MM.1S (cell line): Measurements from ENCODE around the gene TNFAIP3.

ENCODE experiments used
- DNase-seq: peaks from one replicate; pipeline ENCODE4 v3.0.0-alpha.2; 2015
- H2AFZ ChIP-seq: fragments of 300-600 bp; sonication (generic); 2 replicates; pipeline ENCODE4 v1.6.0; 2016; ENCODE audit warnings: antibody characterized with exemption, low read length
- H3F3A ChIP-seq: fragments of 300-600 bp; sonication (generic); 2 replicates; pipeline ENCODE4 v1.6.1; 2016; ENCODE audit warnings: mild to moderate bottlenecking, antibody characterized with exemption, low read length, moderate library complexity, mixed read lengths; ENCODE audit not compliant: insufficient read depth
- H3K27ac ChIP-seq: fragments of 300-600 bp; sonication (generic); 2 replicates; pipeline ENCODE4 v1.5.1; 2016; ENCODE audit warnings: mild to moderate bottlenecking, low read length
- H3K27me3 ChIP-seq: fragments of 300-600 bp; sonication (generic); replicated peaks from 2 replicates; pipeline ENCODE4 v1.6.0; 2016; ENCODE audit warnings: low read length; ENCODE audit not compliant: insufficient read depth
- H3K36me3 ChIP-seq: fragments of 300-600 bp; sonication (generic); replicated peaks from 2 replicates; pipeline ENCODE4 v1.6.1; 2016; ENCODE audit warnings: mild to moderate bottlenecking, low read length, mixed read lengths; ENCODE audit not compliant: insufficient read depth
- H3K4me1 ChIP-seq: fragments of 300-600 bp; sonication (generic); 2 replicates; pipeline ENCODE4 v1.6.1; 2016; ENCODE audit warnings: low read length, mixed read lengths
- H3K4me2 ChIP-seq: fragments of 300-600 bp; sonication (generic); 2 replicates; pipeline ENCODE4 v1.6.0; 2016; ENCODE audit warnings: low read depth, low read length
- H3K4me3 ChIP-seq: fragments of 300-600 bp; sonication (generic); 2 replicates; pipeline ENCODE4 v1.5.1; 2016; ENCODE audit warnings: low read length, mixed read lengths
- H3K79me2 ChIP-seq: fragments of 300-600 bp; sonication (generic); 2 replicates; pipeline ENCODE4 v1.6.1; 2016; ENCODE audit warnings: mixed run types, low read length, mixed read lengths
- H3K9ac ChIP-seq: fragments of 300-600 bp; sonication (generic); 2 replicates; pipeline ENCODE4 v1.6.1; 2016; ENCODE audit warnings: low read length, mixed read lengths
- H3K9me2 ChIP-seq: fragments of 300-600 bp; sonication (generic); replicated peaks from 2 replicates; pipeline ENCODE4 v1.6.1; 2016; ENCODE audit warnings: mild to moderate bottlenecking, low read length, mixed read lengths; ENCODE audit not compliant: insufficient read depth
- H3K9me3 ChIP-seq: fragments of 300-600 bp; sonication (generic); replicated peaks from 2 replicates; pipeline ENCODE4 v1.6.1; 2016; ENCODE audit warnings: mild to moderate bottlenecking, low read length, mixed read lengths; ENCODE audit not compliant: insufficient read depth
- H4K20me1 ChIP-seq: fragments of 300-600 bp; sonication (generic); 2 replicates; pipeline ENCODE4 v1.6.1; 2016; ENCODE audit warnings: mild to moderate bottlenecking, low read length, moderate library complexity, mixed read lengths; ENCODE audit not compliant: insufficient read depth
- CTCF ChIP-seq: fragments of 300-600 bp; sonication (generic); IDR thresholded peaks from 2 replicates; pipeline ENCODE4 v1.5.1; 2016; ENCODE audit warnings: antibody characterized with exemption, low read length, mixed read lengths
- EZH2 ChIP-seq: fragments of 300-600 bp; sonication (generic); optimal IDR thresholded peaks from 2 replicates; pipeline ENCODE3; 2017; ENCODE audit warnings: low read depth, mild to moderate bottlenecking, antibody characterized with exemption, low read length, mixed read lengths
- EZH2phosphoT487 ChIP-seq: fragments of 300-600 bp; sonication (generic); IDR thresholded peaks from 2 replicates; pipeline ENCODE4 v1.6.1; 2018; ENCODE audit warnings: antibody characterized with exemption, low read length

The TNFAIP3 gene

GRCh38 chr6:137921823-137922222 lies 54.8 kb downstream of the TNFAIP3 start:
- peaks cover 36% of the 10 kb centered on the region for H3K4me1 ChIP-seq
- no peak overlapping the region for H3K4me2 ChIP-seq

GRCh38 chr6:137923866-137924653 lies 57.0 kb downstream of the TNFAIP3 start:
- TF ChIP-seq CTCF: no peak
- TF ChIP-seq EZH2phosphoT487: no peak
- no peak for TF ChIP-seq EZH2
- DNase-seq: no peak

More at GRCh38 chr6:137921823-137922222, 54.8 kb downstream of the TNFAIP3 start:
- peaks cover 5% of the 10 kb centered on the region; the same call in 1 of the 2 replicates for H3F3A ChIP-seq
- no peak overlapping the region for H3K4me3 ChIP-seq
- no peaks in the 10 kb centered on the region for H3K79me2 ChIP-seq
- H3K36me3 ChIP-seq: no peaks in the 10 kb centered on the region
- DNase-seq: no peak
- H3K27me3 ChIP-seq: no peaks in the 10 kb centered on the region
- no peak overlapping the region for H3K9ac ChIP-seq
- no peak for TF ChIP-seq EZH2
- TF ChIP-seq CTCF: peak; percentile 34
- no peaks in the 10 kb centered on the region for H4K20me1 ChIP-seq
- H3K9me2 ChIP-seq: no peaks in the 10 kb centered on the region
- H3K27ac ChIP-seq: no peak overlapping the region
- H2AFZ ChIP-seq: no peak overlapping the region
- no peaks in the 10 kb centered on the region for H3K9me3 ChIP-seq

GRCh38 chr6:137925141-137925698 lies 58.2 kb downstream of the TNFAIP3 start:
- no peaks in the 10 kb centered on the region for H3K36me3 ChIP-seq
- H3K9me3 ChIP-seq: no peaks in the 10 kb centered on the region
- no peak overlapping the region for H3K9ac ChIP-seq
- H3F3A ChIP-seq: peaks cover 33% of the 10 kb centered on the region
- TF ChIP-seq CTCF (no peak), EZH2 (no peak), EZH2phosphoT487 (no peak)
- H3K4me1 ChIP-seq: peaks cover 67% of the 10 kb centered on the region
- no peaks in the 10 kb centered on the region for H3K27me3 ChIP-seq
- no peak for DNase-seq
- H3K27ac ChIP-seq: no peak overlapping the region
- no peak overlapping the region for H3K4me3 ChIP-seq
- H3K9me2 ChIP-seq: no peaks in the 10 kb centered on the region
- H2AFZ ChIP-seq: no peak overlapping the region
- H3K79me2 ChIP-seq: no peaks in the 10 kb centered on the region
- H3K4me2 ChIP-seq: no peak overlapping the region
- no peaks in the 10 kb centered on the region for H4K20me1 ChIP-seq

More at GRCh38 chr6:137923866-137924653, 57.0 kb downstream of the TNFAIP3 start:
- Histone ChIP-seq H3K79me2 (no peaks in the 10 kb centered on the region), H3K4me3 (no peak overlapping the region), H3K27ac (no peak overlapping the region), H3K9ac (no peak overlapping the region), H3K9me2 (no peaks in the 10 kb centered on the region), H3K27me3 (no peaks in the 10 kb centered on the region), H3K4me2 (no peak overlapping the region), H4K20me1 (no peaks in the 10 kb centered on the region), H3K9me3 (no peaks in the 10 kb centered on the region), H3K4me1 (peaks cover 55% of the 10 kb centered on the region), H3F3A (peaks cover 25% of the 10 kb centered on the region), H3K36me3 (no peaks in the 10 kb centered on the region), H2AFZ (no peak overlapping the region)
